Panc1 (cell line): Measurements from ENCODE around the gene SH3BP5L. TPM values are rescaled to one million over a fixed set of nuclear protein-coding genes. Genes with fewer than 3 reads are reported as not detected.

Experiments
- ATAC-seq: fragments of 200-7000 bp; cut with Tn5 transposase; 2 replicates; pipeline ENCODE4 v1.9.1; 2020; ENCODE audit warnings: mild to moderate bottlenecking, moderate library complexity
- BruUV-seq: library from RNA; stranded (reverse); fragments of 400-500 nt; replicated peaks from 2 replicates; lab custom pipeline; 2021; lab: Mats Ljungman, UMichigan
- CTCF ChIA-PET: fragments of 300-600 bp; sonication (Branson Sonifier 250); formaldehyde crosslinking; loops from one replicate; lab custom pipeline; 2022; ENCODE audit warnings: antibody characterized with exemption; lab: Charles Lee
- POLR2A ChIA-PET: fragments of 300-600 bp; sonication (Branson Sonifier 250); formaldehyde crosslinking; loops from one replicate; lab custom pipeline; 2022; ENCODE audit warnings: antibody characterized with exemption; lab: Charles Lee
- DNase-seq: peaks from one replicate; pipeline ENCODE4 v3.0.0-alpha.2; 2010; ENCODE audit warnings: low read depth, low spot score
- H3K27ac ChIP-seq: 2 replicates; pipeline ENCODE4 v1.5.1; 2011; ENCODE audit warnings: mild to moderate bottlenecking, low read length, inconsistent platforms
- H3K27me3 ChIP-seq: fragments of 200-500 bp; sonication (Bioruptor generic); 2 replicates; pipeline ENCODE4 v1.6.0; 2014; ENCODE audit warnings: low read length, inconsistent platforms; ENCODE audit not compliant: control insufficient read depth, insufficient read depth
- H3K36me3 ChIP-seq: fragments of 200-500 bp; sonication (Bioruptor generic); 2 replicates; pipeline ENCODE4 v1.5.1; 2014; ENCODE audit warnings: inconsistent platforms, mild to moderate bottlenecking, low read length, moderate library complexity; ENCODE audit not compliant: control insufficient read depth, insufficient read depth
- H3K4me1 ChIP-seq: 2 replicates; pipeline ENCODE4 v1.5.1; 2011; ENCODE audit warnings: inconsistent platforms, mild to moderate bottlenecking, low read length, moderate library complexity; ENCODE audit not compliant: control insufficient read depth, insufficient read depth
- H3K4me3 ChIP-seq, 2 experiments: 2 replicates each; pipeline ENCODE4 v1.5.1; 2011 to 2012; ENCODE audit warnings: low read depth in 2 of 2, low read length in 2 of 2, mild to moderate bottlenecking in 2 of 2, inconsistent platforms in 1 of 2, moderate library complexity in 1 of 2
- H3K9me3 ChIP-seq: fragments of 200-500 bp; sonication (Bioruptor generic); 2 replicates; pipeline ENCODE4 v1.5.1; 2014; ENCODE audit warnings: low read depth, mild to moderate bottlenecking, inconsistent platforms, low read length, moderate library complexity; ENCODE audit not compliant: control insufficient read depth, insufficient read depth
- CTCF ChIP-seq: fragments of 450-650 bp; IDR thresholded peaks from 2 replicates; pipeline ENCODE4 v1.5.1; 2017; ENCODE audit warnings: mild to moderate bottlenecking
- POLR2AphosphoS5 ChIP-seq: IDR thresholded peaks from 2 replicates; pipeline ENCODE4 v1.6.1; 2012; ENCODE audit warnings: mild to moderate bottlenecking, low read depth, low read length, moderate library complexity
- REST ChIP-seq, 2 experiments: IDR thresholded peaks; 2 replicates each; pipeline ENCODE4 v1.6.1; 2011 to 2012; ENCODE audit warnings: low read depth in 2 of 2, control low read depth in 1 of 2, low read length in 1 of 2, mild to moderate bottlenecking in 1 of 2, moderate library complexity in 1 of 2; ENCODE audit not compliant: insufficient read depth in 1 of 2
- SIN3A ChIP-seq: IDR thresholded peaks from 2 replicates; pipeline ENCODE4 v1.6.1; 2012; ENCODE audit warnings: low read depth, mild to moderate bottlenecking, low read length, moderate library complexity, borderline replicate concordance; ENCODE audit not compliant: insufficient read depth
- TCF7L2 ChIP-seq: IDR thresholded peaks from 2 replicates; pipeline ENCODE4 v1.6.1; 2011; ENCODE audit warnings: mild to moderate bottlenecking, low read depth, low read length, inconsistent platforms
- in situ Hi-C: cut with HindIII; loops from 2 replicates; pipeline ENCODE4 v1.10.0; 2016; ENCODE audit warnings: low sequenced_read_pairs, low pct_unique_long_range_greater_than_20kb
- intact Hi-C: fragments of 100-400 bp; cut with micrococcal nuclease; formaldehyde crosslinking; loops from one replicate; pipeline ENCODE4 v1.10.0; 2022; ENCODE audit not compliant: unreplicated experiment
- total RNA-seq: library from RNA; stranded (reverse); gene quantifications from one replicate; pipeline ENCODE4 v1.2.1, GENCODE V29; 2021; ENCODE audit not compliant: unreplicated experiment

Gene SH3BP5L
- total RNA-seq, 1 experiment from 2014 or later: 23.9 TPM

- DNase-seq: no peak
- Histone ChIP-seq H3K36me3 (peaks cover 3% of the 10 kb centered on the region), H3K9me3 (no peaks in the 10 kb centered on the region), H3K27me3 (no peaks in the 10 kb centered on the region), H3K4me3 (no peak overlapping the region), H3K27ac (no peak overlapping the region), H3K4me1 (peaks cover 11% of the 10 kb centered on the region)
- CTCF ChIA-PET: no interaction called here
- no peak for ATAC-seq
- TF ChIP-seq POLR2AphosphoS5 (no peak), TCF7L2 (no peak), REST (IDR thresholded peaks at IDR 0.05; ENCODE audit: insufficient read depth in 1 of 2, low read depth in 2 of 2, low read length in 1 of 2) (no peak), SIN3A (no peak), CTCF (no peak)
- intact Hi-C loops (no loop called here), in situ Hi-C loops (no loop called here)
- BruUV-seq: no TSS peak
- POLR2A ChIA-PET: no interaction called here
These were observed 27.0 kb upstream of the SH3BP5L start for GRCh38 chr1:248852481-248853405.

GRCh38 chr1:248851390-248851789 is 25.7 kb upstream of the SH3BP5L start:
- CTCF ChIA-PET: no interaction called here
- TF ChIP-seq TCF7L2 (no peak), REST (IDR thresholded peaks at IDR 0.05; ENCODE audit: insufficient read depth in 1 of 2, low read depth in 2 of 2, low read length in 1 of 2) (no peak), SIN3A (no peak), POLR2AphosphoS5 (no peak), CTCF (no peak)
- H3K36me3 ChIP-seq: peaks cover 4% of the 10 kb centered on the region; the same call in 1 of the 2 replicates

More at GRCh38 chr1:248851390-248851789, 25.7 kb upstream of the SH3BP5L start:
- Histone ChIP-seq H3K4me1 (peaks cover 4% of the 10 kb centered on the region; the same call in 1 of the 2 replicates), H3K9me3 (no peaks in the 10 kb centered on the region), H3K27me3 (no peaks in the 10 kb centered on the region), H3K27ac (no peak overlapping the region), H3K4me3 (no peak overlapping the region)
- ATAC-seq (0 out of 2 replicates have a peak, but pooled peaks have one; percentile 3), DNase-seq (no peak)
- no TSS peak for BruUV-seq
- intact Hi-C loops: no loop called here
- POLR2A ChIA-PET: no interaction called here
- in situ Hi-C loops: no loop called here
